Mesothelial cell of epicardium (in vitro differentiated cells): ENCODE results near the gene MYO16. TPM values are rescaled to one million over a fixed set of nuclear protein-coding genes. Genes with fewer than 3 reads are reported as not detected.
"Not testable (repeated sequence)": the region's sequence is repeated elsewhere in the genome, so short reads cannot be mapped to it uniquely, and the experiment has no call there.

Source experiments
- DNase-seq, 2 experiments: peaks; one replicate each; pipeline ENCODE4 v3.0.0; 2021; ENCODE audit warnings: low spot score in 2 of 2; ENCODE audit not compliant: unreplicated experiment in 2 of 2
- H3K27ac Mint-ChIP-seq: 2 replicates; pipeline ENCODE4 v1.8.0; 2021; ENCODE audit warnings: mixed read lengths
- H3K27me3 Mint-ChIP-seq: 2 replicates; pipeline ENCODE4 v1.8.0; 2021; ENCODE audit warnings: low read depth, mixed read lengths
- H3K36me3 Mint-ChIP-seq: 2 replicates; pipeline ENCODE4 v1.8.0; 2021; ENCODE audit warnings: mixed read lengths
- H3K4me1 Mint-ChIP-seq: 2 replicates; pipeline ENCODE4 v1.8.0; 2021; ENCODE audit warnings: mixed read lengths
- H3K4me3 Mint-ChIP-seq: 2 replicates; pipeline ENCODE4 v1.8.0; 2021; ENCODE audit warnings: mild to moderate bottlenecking, moderate library complexity, mixed read lengths
- H3K9me3 Mint-ChIP-seq: 2 replicates; pipeline ENCODE4 v1.8.0; 2021; ENCODE audit warnings: mixed read lengths
- CTCF ChIP-seq: fragments of 200-600 bp; sonication (generic); IDR thresholded peaks from one replicate; pipeline ENCODE4 v1.5.0; 2021; ENCODE audit warnings: antibody characterized with exemption; ENCODE audit not compliant: unreplicated experiment
- total RNA-seq: library from RNA; stranded (reverse); gene quantifications from 3 replicates; pipeline ENCODE4 v1.2.1, GENCODE V29; 2021

MYO16 gene
- total RNA-seq, 1 donor from 2014 or later = 0.07 TPM

GRCh38 chr13:109209526-109209925 lies 580.1 kb downstream of the MYO16 start:
- Mint-ChIP-seq H3K4me3 (no peak overlapping the region), H3K4me1 (peaks cover 11% of the 10 kb centered on the region), H3K27me3 (no peaks in the 10 kb centered on the region), H3K27ac (no peak overlapping the region), H3K9me3 (no peaks in the 10 kb centered on the region), H3K36me3 (no peaks in the 10 kb centered on the region)
- no peak for DNase-seq
- no peak for TF ChIP-seq CTCF

GRCh38 chr13:109211616-109212015 lies 582.2 kb downstream of the MYO16 start:
- no peaks in the 10 kb centered on the region for H3K36me3 Mint-ChIP-seq
- DNase-seq = peak in 1 of 2 experiments; percentile 43
- no peaks in the 10 kb centered on the region for H3K9me3 Mint-ChIP-seq
- peaks cover 11% of the 10 kb centered on the region for H3K4me1 Mint-ChIP-seq
- TF ChIP-seq CTCF = no peak
- no peak overlapping the region for H3K4me3 Mint-ChIP-seq
- no peaks in the 10 kb centered on the region for H3K27me3 Mint-ChIP-seq
- H3K27ac Mint-ChIP-seq = peak overlapping the region; percentile 62

GRCh38 chr13:109212650-109213049 lies 583.2 kb downstream of the MYO16 start:
- Mint-ChIP-seq H3K36me3 (no peaks in the 10 kb centered on the region), H3K27me3 (no peaks in the 10 kb centered on the region), H3K9me3 (no peaks in the 10 kb centered on the region), H3K4me1 (peaks cover 11% of the 10 kb centered on the region), H3K4me3 (no peak overlapping the region), H3K27ac (no peak overlapping the region)
- no peak for TF ChIP-seq CTCF
- no peak for DNase-seq

GRCh38 chr13:109213714-109214113 lies 584.3 kb downstream of the MYO16 start:
- TF ChIP-seq CTCF = no peak
- H3K9me3 Mint-ChIP-seq = no peaks in the 10 kb centered on the region
- no peaks in the 10 kb centered on the region for H3K27me3 Mint-ChIP-seq
- H3K27ac Mint-ChIP-seq = no peak overlapping the region
- H3K4me3 Mint-ChIP-seq = no peak overlapping the region
- DNase-seq = no peak
- no peaks in the 10 kb centered on the region for H3K36me3 Mint-ChIP-seq
- peaks cover 11% of the 10 kb centered on the region for H3K4me1 Mint-ChIP-seq

- Mint-ChIP-seq H3K27me3 (no peaks in the 10 kb centered on the region), H3K4me3 (no peak overlapping the region), H3K36me3 (no peaks in the 10 kb centered on the region), H3K4me1 (peaks cover 11% of the 10 kb centered on the region), H3K27ac (no peak overlapping the region), H3K9me3 (peaks cover 5% of the 10 kb centered on the region)
- TF ChIP-seq CTCF = no peak
- no peak for DNase-seq
Observed at GRCh38 chr13:109214393-109214792, 585.0 kb downstream of the MYO16 start.

- Mint-ChIP-seq H3K9me3 (peaks cover 10% of the 10 kb centered on the region), H3K4me3 (no peak overlapping the region), H3K27ac (no peak overlapping the region), H3K36me3 (no peaks in the 10 kb centered on the region), H3K4me1 (peaks cover 11% of the 10 kb centered on the region), H3K27me3 (no peaks in the 10 kb centered on the region)
- DNase-seq = no peak
- no peak for TF ChIP-seq CTCF
Observed at GRCh38 chr13:109215377-109215776, 586.0 kb downstream of the MYO16 start.

- DNase-seq, H3K27me3 Mint-ChIP-seq, H3K4me1 Mint-ChIP-seq, H3K36me3 Mint-ChIP-seq, H3K27ac Mint-ChIP-seq, H3K4me3 Mint-ChIP-seq: not testable (repeated sequence)
- H3K9me3 Mint-ChIP-seq = peaks cover 17% of the 10 kb centered on the region
Observed at GRCh38 chr13:109217510-109217909, 588.1 kb downstream of the MYO16 start.
